ENCODE measurements around the gene MINDY2.

The MINDY2 gene

DNA sequence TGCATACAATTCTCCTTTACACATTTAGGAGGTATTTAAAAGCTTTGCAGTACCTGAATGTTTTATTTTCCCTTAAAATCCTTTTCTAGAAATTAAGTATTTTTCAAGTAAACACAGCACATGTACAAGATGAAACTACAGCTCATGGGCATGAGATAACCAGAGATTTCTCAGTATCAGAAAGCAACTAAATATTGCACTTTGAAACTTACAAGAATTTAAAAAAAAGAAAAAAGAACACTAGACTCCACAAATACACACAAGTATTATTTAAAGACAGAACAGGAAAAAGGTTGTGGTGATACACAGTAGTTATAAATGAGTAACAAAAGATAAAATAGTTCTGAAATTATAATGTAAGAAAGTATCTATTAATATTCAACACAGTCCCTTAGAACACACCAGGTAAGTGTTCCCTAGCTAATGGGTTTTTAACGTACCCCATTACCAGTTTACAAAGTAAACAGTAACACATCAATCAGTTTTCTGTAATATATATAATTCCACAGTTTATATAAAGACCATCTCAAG, 127.1 kb downstream of the MINDY2 start:
- no peak for DNase-seq

DNA sequence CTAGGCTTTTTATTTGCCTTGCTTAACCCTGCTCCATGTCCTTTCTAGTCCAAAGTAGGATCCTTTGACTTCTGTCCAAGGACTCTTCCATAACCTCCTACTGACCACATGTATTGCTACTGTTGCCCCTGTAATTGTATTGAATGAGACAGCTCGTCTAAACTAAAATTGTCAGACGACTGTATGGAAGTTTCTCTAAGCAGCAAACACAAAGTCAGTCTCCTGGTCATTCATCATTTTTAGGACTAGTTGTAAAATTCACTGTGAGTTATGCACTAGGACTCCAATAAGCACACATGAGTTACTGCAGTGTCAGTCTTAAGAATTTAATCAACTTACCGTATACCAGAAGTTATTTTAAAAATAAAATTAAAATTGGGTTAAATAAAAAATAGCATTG, 129.5 kb downstream of the MINDY2 start:
- no peak for DNase-seq

DNA sequence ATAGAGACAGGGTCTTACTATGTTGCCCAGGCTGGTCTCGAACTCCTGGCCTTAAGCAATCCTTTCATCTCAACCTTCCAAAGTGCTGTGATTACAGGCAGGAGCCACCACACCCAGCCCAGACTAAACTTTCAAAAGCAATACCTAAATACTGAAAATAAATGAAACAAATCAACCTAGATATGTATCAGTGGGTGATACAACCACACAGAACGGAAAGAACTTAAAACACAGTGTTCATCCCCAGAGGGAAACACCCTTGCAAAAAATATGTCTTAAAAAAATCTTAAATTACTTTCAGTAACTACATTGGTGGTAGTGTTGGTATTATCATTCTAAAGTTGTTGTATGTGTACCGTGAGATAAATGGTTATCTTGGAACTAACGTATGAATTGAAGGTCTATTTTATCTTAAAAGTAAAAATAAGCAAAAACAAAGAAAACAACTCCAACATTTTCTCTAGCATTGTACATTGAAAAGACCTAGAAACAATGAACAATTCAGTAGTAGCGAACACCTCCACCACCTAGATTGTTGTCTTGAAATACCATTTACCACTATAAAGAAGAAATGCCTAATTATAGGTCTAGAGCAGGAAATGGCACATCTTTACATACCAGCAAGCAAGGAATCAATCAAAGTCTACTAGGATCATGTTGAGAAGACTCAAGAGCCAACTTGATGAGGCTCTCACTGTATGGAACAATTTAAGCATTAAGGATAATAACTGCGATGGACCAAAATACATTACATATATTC, 137.6 kb downstream of the MINDY2 start:
- DNase-seq, result no peak

DNA sequence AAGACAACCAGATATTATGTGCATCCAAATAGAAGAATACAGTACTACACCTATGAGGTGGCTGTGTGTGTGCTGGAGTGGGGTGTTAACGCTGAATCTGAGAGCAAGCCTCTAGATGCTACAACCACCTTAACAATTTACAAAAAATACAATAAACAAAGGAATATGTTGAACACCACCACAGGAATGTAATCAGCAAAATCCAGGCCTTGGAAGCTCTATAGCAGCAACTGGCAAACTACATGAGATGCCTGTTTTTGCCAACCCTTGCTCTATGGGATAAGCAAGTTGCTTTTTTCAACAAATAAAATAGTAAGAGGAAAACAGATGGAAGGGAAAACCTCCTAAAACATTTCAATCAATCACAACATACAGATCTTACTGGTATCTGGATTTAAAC, 138.5 kb downstream of the MINDY2 start:
- DNase-seq, result no peak

DNA sequence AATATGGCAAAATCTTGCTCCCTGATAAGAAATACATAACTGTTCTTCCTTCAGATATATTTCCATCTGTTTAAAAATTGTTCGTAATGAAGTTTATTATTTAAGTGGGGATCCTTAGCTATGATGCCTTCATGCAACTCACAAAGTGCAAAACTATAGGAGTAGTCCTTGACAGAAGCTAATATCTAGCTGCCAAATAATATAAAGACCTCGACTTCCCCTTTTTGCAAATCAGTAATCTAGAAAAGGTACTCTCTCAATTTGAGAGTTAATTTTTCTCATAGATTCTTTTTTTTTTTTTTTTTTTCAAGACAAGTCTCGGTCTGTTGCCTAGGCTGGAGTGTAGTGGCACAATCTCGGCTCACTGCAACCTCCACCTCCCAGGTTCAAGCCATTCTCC, 139.4 kb downstream of the MINDY2 start:
- no peak for DNase-seq
